DOHH2 (cell line): ENCODE data around the gene URB1.

Source experiments
- EZH2phosphoT487 ChIP-seq: fragments of 200-600 bp; sonication (generic); IDR thresholded peaks from 2 replicates; pipeline ENCODE4 v1.6.1; 2017; ENCODE audit warnings: borderline replicate concordance, mild to moderate bottlenecking, antibody characterized with exemption, low read length, moderate library complexity, mixed read lengths
- TF ChIP-seq, protein P1 (sequence below): fragments of 200-600 bp; sonication (generic); IDR thresholded peaks from one replicate; pipeline ENCODE4 v1.5.1; 2014; ENCODE audit warnings: antibody characterized with exemption, mild to moderate bottlenecking, low read depth, low read length; ENCODE audit not compliant: poor library complexity, severe bottlenecking

DNA sequence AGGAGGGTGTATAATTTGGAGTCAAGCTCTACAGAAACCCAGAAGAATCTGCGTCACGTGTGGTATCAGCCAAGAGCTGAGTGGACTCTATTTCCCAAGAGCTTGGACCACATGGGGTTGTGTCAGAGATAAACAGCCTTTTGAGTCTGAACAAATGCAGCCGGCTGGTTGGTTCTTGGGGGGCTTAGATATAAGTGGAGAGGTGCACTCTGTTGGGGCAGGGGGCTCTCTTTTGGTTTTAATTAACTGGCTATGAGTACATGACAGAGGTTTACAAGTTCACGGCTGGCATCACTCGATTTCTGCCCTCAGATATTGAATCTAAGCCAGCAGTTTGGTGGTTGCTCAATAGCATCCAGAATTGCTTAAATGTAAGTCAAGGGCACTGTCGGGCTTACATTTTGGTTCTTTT is 94.7 kb downstream of the URB1 start:
- TF ChIP-seq, protein P1, sequence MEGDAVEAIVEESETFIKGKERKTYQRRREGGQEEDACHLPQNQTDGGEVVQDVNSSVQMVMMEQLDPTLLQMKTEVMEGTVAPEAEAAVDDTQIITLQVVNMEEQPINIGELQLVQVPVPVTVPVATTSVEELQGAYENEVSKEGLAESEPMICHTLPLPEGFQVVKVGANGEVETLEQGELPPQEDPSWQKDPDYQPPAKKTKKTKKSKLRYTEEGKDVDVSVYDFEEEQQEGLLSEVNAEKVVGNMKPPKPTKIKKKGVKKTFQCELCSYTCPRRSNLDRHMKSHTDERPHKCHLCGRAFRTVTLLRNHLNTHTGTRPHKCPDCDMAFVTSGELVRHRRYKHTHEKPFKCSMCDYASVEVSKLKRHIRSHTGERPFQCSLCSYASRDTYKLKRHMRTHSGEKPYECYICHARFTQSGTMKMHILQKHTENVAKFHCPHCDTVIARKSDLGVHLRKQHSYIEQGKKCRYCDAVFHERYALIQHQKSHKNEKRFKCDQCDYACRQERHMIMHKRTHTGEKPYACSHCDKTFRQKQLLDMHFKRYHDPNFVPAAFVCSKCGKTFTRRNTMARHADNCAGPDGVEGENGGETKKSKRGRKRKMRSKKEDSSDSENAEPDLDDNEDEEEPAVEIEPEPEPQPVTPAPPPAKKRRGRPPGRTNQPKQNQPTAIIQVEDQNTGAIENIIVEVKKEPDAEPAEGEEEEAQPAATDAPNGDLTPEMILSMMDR: no peak
- no peak for TF ChIP-seq EZH2phosphoT487
